Stimulated activated CD4-positive, alpha-beta T cell treated with anti-CD3 and anti-CD28 coated beads, TNF-alpha, amount 100 ng/mL, for 1 hour (primary cell): ENCODE results near the gene HYCC1.
"Not testable (repeated sequence)": the region's sequence is repeated elsewhere in the genome, so short reads cannot be mapped to it uniquely, and the experiment has no call there.

Experiments used
- DNase-seq, 3 donors: peaks; one replicate each; pipeline ENCODE4 v3.0.0-alpha.2; 2020; ENCODE audit warnings: low read depth in 3 of 3, low spot score in 1 of 3

HYCC1 gene

GRCh38 chr7:22989643-22990587 is 24.0 kb downstream of the HYCC1 start:
- no peak for DNase-seq

GRCh38 chr7:22985436-22985835 is 28.5 kb downstream of the HYCC1 start:
- no peak for DNase-seq

GRCh38 chr7:22983257-22983855 is 30.6 kb downstream of the HYCC1 start:
- no peak for DNase-seq

- DNase-seq, result no peak
These were observed 33.5 kb downstream of the HYCC1 start for GRCh38 chr7:22980422-22980821.

- DNase-seq, result no peak
These were observed 34.1 kb downstream of the HYCC1 start for GRCh38 chr7:22979861-22980260.

- no peak for DNase-seq
These were observed 34.7 kb downstream of the HYCC1 start for GRCh38 chr7:22979251-22979650.

- DNase-seq, result not testable (repeated sequence)
These were observed 39.3 kb downstream of the HYCC1 start for GRCh38 chr7:22974636-22975035.

- no peak for DNase-seq
These were observed 41.7 kb downstream of the HYCC1 start for GRCh38 chr7:22972207-22972606.

- no peak for DNase-seq
These were observed 44.9 kb downstream of the HYCC1 start for GRCh38 chr7:22969010-22969431.
